ENCODE results near the gene GPR108. TPM values are rescaled to one million over a fixed set of nuclear protein-coding genes. Genes with fewer than 3 reads are reported as not detected.

The GPR108 gene
- total RNA-seq, 4 donors from 2014 or later, result 38.2 to 61.7 (median 48.2) TPM

DNA sequence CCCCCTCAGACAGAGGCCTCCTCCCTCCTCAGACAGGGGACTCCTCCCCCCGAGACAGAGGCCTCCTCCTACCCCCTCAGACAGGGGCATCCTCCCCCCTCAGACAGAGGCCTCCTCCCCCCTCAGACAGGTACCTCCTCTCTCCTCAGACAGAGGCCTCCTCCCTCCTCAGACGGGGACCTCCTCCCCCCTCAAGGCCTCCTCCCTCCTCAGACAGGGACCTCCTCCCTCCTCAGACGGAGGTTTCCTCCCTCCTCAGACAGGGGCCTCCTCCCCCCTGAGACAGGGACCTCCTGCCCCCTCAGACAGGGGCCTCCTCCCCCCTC, 30.8 kb downstream of the GPR108 start:
- H3K4me3 ChIP-seq, result no peak overlapping the region
- TF ChIP-seq POLR2AphosphoS5 (IDR thresholded peaks at IDR 0.05) (no peak), CTCF (IDR thresholded peaks at IDR 0.05) (no peak), EP300 (IDR thresholded peaks at IDR 0.05) (no peak), POLR2A (IDR thresholded peaks at IDR 0.05; ENCODE audit: low read depth) (no peak)
- H3K9me3 ChIP-seq, result no peaks in the 10 kb centered on the region
- peaks cover 0 to 12% (median 8%) of the 10 kb centered on the region in 4 donors for H3K36me3 ChIP-seq
- DNase-seq (ENCODE audit: extremely low spot score), result no peak
- intact Hi-C loops (cut with DNase I), result no loop called here
- peaks cover 0 to 58% (median 5%) of the 10 kb centered on the region in 4 donors for H3K27me3 ChIP-seq
- WGBS, result 43% methylated on average over 3 of the region's 3 CpGs
- peaks cover 0 to 9% (median 4%) of the 10 kb centered on the region in 4 donors for H3K4me1 ChIP-seq
- H3K27ac ChIP-seq (replicated peaks in 1 of 4), result no peak overlapping the region

- Histone ChIP-seq H3K27me3 (peaks cover 0 to 53% (median 5%) of the 10 kb centered on the region in 4 donors), H3K27ac (replicated peaks in 1 of 4) (no peak overlapping the region), H3K4me1 (peaks cover 0 to 9% (median 2%) of the 10 kb centered on the region in 4 donors), H3K9me3 (no peaks in the 10 kb centered on the region), H3K4me3 (no peak overlapping the region), H3K36me3 (peaks cover 0 to 12% (median 7%) of the 10 kb centered on the region in 4 donors)
- no peak for DNase-seq (ENCODE audit: extremely low spot score)
- WGBS, result 81% methylated on average over 11 of the region's 11 CpGs
- intact Hi-C loops (cut with DNase I), result no loop called here
- TF ChIP-seq POLR2AphosphoS5 (IDR thresholded peaks at IDR 0.05), result no peak
- no peak for TF ChIP-seq EP300 (IDR thresholded peaks at IDR 0.05)
- TF ChIP-seq POLR2A (IDR thresholded peaks at IDR 0.05; ENCODE audit: low read depth), result no peak
- TF ChIP-seq CTCF (IDR thresholded peaks at IDR 0.05), result no peak
Measured at GRCh38 chr19:6705931-6706632, 31.3 kb downstream of the GPR108 start.

DNA sequence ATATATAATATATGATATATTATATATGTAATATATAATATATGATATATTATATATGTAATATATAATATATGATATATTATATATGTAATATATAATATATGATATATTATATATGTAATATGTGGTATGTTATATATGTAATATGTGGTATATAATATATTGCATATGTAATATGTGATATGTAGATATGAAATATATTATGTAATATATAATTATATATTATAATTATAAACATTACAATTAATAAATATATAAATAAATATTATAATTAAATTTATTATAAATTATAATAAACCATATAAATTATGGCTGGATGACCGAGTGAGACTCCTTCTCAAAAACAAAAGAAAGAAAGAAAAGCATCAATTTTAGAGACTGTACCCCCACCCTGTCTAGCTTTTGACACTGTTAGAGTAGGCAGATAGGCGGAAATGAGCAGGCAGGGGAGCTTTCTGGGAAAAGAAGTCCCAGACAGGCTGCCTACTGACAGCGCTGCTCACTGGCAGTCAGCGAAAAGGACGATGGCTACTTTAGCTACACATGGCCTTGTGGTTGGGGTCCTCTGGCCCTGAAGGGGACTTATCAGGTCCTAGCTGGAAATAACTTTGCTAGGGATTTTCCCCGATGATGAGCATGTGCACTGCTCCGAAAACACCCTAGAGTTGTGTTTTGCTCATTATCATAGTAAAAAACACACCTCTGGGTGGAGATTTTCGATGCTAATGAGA, 36.6 kb downstream of the GPR108 start:
- no peaks in the 10 kb centered on the region for H3K4me1 ChIP-seq
- DNase-seq (ENCODE audit: extremely low spot score), result no peak
- H3K9me3 ChIP-seq, result no peaks in the 10 kb centered on the region
- H3K4me3 ChIP-seq, result no peak overlapping the region
- no peak overlapping the region for H3K27ac ChIP-seq (replicated peaks in 1 of 4)
- intact Hi-C loops (cut with DNase I), result no loop called here
- no peak for TF ChIP-seq POLR2AphosphoS5 (IDR thresholded peaks at IDR 0.05)
- TF ChIP-seq EP300 (IDR thresholded peaks at IDR 0.05), result no peak
- no peak for TF ChIP-seq CTCF (IDR thresholded peaks at IDR 0.05)
- TF ChIP-seq POLR2A (IDR thresholded peaks at IDR 0.05; ENCODE audit: low read depth), result no peak
- WGBS, result 87% methylated on average over 8 of the region's 8 CpGs
- H3K27me3 ChIP-seq, result peaks cover 0 to 10% (median 0%) of the 10 kb centered on the region in 4 donors
- H3K36me3 ChIP-seq, result peaks cover 0 to 14% (median 0%) of the 10 kb centered on the region in 4 donors

DNA sequence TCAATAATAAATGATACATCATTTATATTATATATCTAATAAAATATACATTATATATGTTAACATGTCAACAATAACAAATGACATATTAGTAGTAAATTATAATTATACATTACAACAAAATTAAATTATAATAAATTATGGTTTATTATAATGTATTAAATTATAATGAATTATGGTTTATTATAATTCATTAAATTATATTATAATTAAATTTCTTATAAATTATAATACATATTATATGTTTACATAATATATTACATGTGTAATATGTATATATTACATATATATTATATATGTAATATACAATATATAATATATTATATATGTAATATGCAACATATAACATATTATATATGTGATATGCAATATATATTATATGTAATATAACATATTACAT, 37.4 kb downstream of the GPR108 start:
- H3K4me3 ChIP-seq, result no peak overlapping the region
- H3K27ac ChIP-seq (replicated peaks in 1 of 4), result no peak overlapping the region
- intact Hi-C loops (cut with DNase I), result no loop called here

More for the DNA sequence above, 37.4 kb downstream of the GPR108 start:
- TF ChIP-seq EP300 (IDR thresholded peaks at IDR 0.05), result no peak
- TF ChIP-seq POLR2A (IDR thresholded peaks at IDR 0.05; ENCODE audit: low read depth), result no peak
- TF ChIP-seq CTCF (IDR thresholded peaks at IDR 0.05), result no peak
- TF ChIP-seq POLR2AphosphoS5 (IDR thresholded peaks at IDR 0.05), result no peak
- Histone ChIP-seq H3K9me3 (no peaks in the 10 kb centered on the region), H3K36me3 (peaks cover 0 to 14% (median 0%) of the 10 kb centered on the region in 4 donors), H3K4me1 (no peaks in the 10 kb centered on the region), H3K27me3 (peaks cover 0 to 10% (median 0%) of the 10 kb centered on the region in 4 donors)
- no peak for DNase-seq (ENCODE audit: extremely low spot score)
